Endothelial cell of umbilical vein (primary cell): Measurements from ENCODE around the gene SORCS1. TPM values are rescaled to one million over a fixed set of nuclear protein-coding genes. Genes with fewer than 3 reads are reported as not detected.

Experiments used
- BruUV-seq: library from RNA; stranded (reverse); fragments of 400-500 nt; replicated peaks from 2 replicates; lab custom pipeline; 2021; lab: Mats Ljungman, UMichigan
- CTCF ChIA-PET: fragments of 300-600, 350-600 bp; sonication (Branson Sonifier 250); formaldehyde crosslinking; loops from one replicate; lab custom pipeline; 2021; ENCODE audit warnings: antibody characterized with exemption, inconsistent platforms; lab: Charles Lee
- POLR2A ChIA-PET: fragments of 300-600, 350-600 bp; sonication (Branson Sonifier 250); formaldehyde crosslinking; loops from one replicate; lab custom pipeline; 2021; ENCODE audit warnings: antibody characterized with exemption, inconsistent platforms; lab: Charles Lee
- DNase-seq: peaks from one replicate; pipeline ENCODE4 v3.0.0-alpha.2; 2011; ENCODE audit warnings: low read depth, low spot score
- FAIRE-seq: peaks from 2 replicates; lab custom pipeline; 2011; peaks lifted over from hg19 to GRCh38; lab: Jason Lieb, UNC
- H2AFZ ChIP-seq: 2 replicates; pipeline ENCODE4 v1.6.0; 2012; ENCODE audit warnings: low read depth, low read length, control low read depth, inconsistent platforms
- H3K27ac ChIP-seq: 2 replicates; pipeline ENCODE4 v1.5.1; 2011; ENCODE audit warnings: low read depth, mild to moderate bottlenecking, control low read depth, low read length, moderate library complexity; ENCODE audit not compliant: insufficient read depth
- H3K27me3 ChIP-seq, 2 experiments: 2 replicates each; pipeline versions ENCODE4 v1.6.0 to v1.6.1; 2011; ENCODE audit warnings: low read length in 2 of 2, mixed read lengths in 1 of 2; ENCODE audit not compliant: control insufficient read depth in 2 of 2, insufficient read depth in 2 of 2
- H3K36me3 ChIP-seq, 2 experiments: 2 replicates in 1 of 2; 3 replicates in 1 of 2; pipeline ENCODE4 v1.5.1; 2011; ENCODE audit warnings: low read length in 2 of 2, mild to moderate bottlenecking in 1 of 2, moderate library complexity in 1 of 2; ENCODE audit not compliant: control insufficient read depth in 2 of 2, insufficient read depth in 2 of 2; ENCODE audit errors: extremely low read depth in 1 of 2
- H3K4me1 ChIP-seq: 3 replicates; pipeline ENCODE4 v1.5.1; 2011; ENCODE audit warnings: mild to moderate bottlenecking, low read length; ENCODE audit not compliant: control insufficient read depth, insufficient read depth; ENCODE audit errors: extremely low read depth
- H3K4me2 ChIP-seq: 2 replicates; pipeline ENCODE4 v1.6.1; 2011; ENCODE audit warnings: low read length, control low read depth, mixed read lengths; ENCODE audit not compliant: insufficient read depth
- H3K4me3 ChIP-seq, 3 experiments: fragments of 200-600 bp in 1 of 3; sonication (generic), shearing (Covaris generic) in 1 of 3; replicated peaks in 1 of 3; 2 replicates each; pipeline ENCODE4 v1.5.1; 2011 to 2016; ENCODE audit warnings: control low read depth in 3 of 3, low read length in 3 of 3, mild to moderate bottlenecking in 2 of 3, inconsistent platforms in 1 of 3, low read depth in 1 of 3, moderate library complexity in 1 of 3; ENCODE audit not compliant: insufficient read depth in 1 of 3
- H3K79me2 ChIP-seq: 2 replicates; pipeline ENCODE4 v1.6.0; 2012; ENCODE audit warnings: low read length, inconsistent platforms; ENCODE audit not compliant: control insufficient read depth, insufficient read depth
- H3K9ac ChIP-seq: replicated peaks from 2 replicates; pipeline ENCODE3; 2011; ENCODE audit warnings: low read length, control low read depth; ENCODE audit not compliant: insufficient read depth; ENCODE audit errors: extremely low read depth
- H3K9me1 ChIP-seq: replicated peaks from 3 replicates; pipeline ENCODE4 v1.6.0; 2011; ENCODE audit warnings: mild to moderate bottlenecking, low read length; ENCODE audit not compliant: control insufficient read depth, insufficient read depth; ENCODE audit errors: extremely low read depth
- H3K9me3 ChIP-seq: replicated peaks from 2 replicates; pipeline ENCODE4 v1.5.1; 2012; ENCODE audit warnings: low read length, inconsistent platforms; ENCODE audit not compliant: control insufficient read depth, insufficient read depth
- H4K20me1 ChIP-seq: replicated peaks from 2 replicates; pipeline ENCODE3; 2011; ENCODE audit warnings: mild to moderate bottlenecking, low read length; ENCODE audit not compliant: control insufficient read depth, insufficient read depth; ENCODE audit errors: extremely low read depth
- CTCF ChIP-seq, 2 donors: IDR thresholded peaks; 1 replicate in 1 of 2; 2 replicates in 1 of 2; pipeline ENCODE4 v1.5.1; 2011; ENCODE audit warnings: low read length in 2 of 2, mild to moderate bottlenecking in 2 of 2, moderate library complexity in 2 of 2, control low read depth in 1 of 2, inconsistent platforms in 1 of 2, low read depth in 1 of 2; ENCODE audit not compliant: insufficient read depth in 1 of 2; ENCODE audit errors: extremely low read depth in 1 of 2
- EZH2 ChIP-seq: IDR thresholded peaks from 2 replicates; pipeline ENCODE4 v1.6.1; 2012; ENCODE audit warnings: borderline replicate concordance, low read depth, mild to moderate bottlenecking, moderate library complexity, low read length, inconsistent platforms; ENCODE audit not compliant: severe bottlenecking
- FOS ChIP-seq: IDR thresholded peaks from 2 replicates; pipeline ENCODE4 v1.6.1; 2011; ENCODE audit warnings: mild to moderate bottlenecking, low read length, moderate library complexity, borderline replicate concordance; ENCODE audit not compliant: insufficient read depth
- GATA2 ChIP-seq: IDR thresholded peaks from 2 replicates; pipeline ENCODE4 v1.7.0; 2011; ENCODE audit warnings: low read depth, mild to moderate bottlenecking, moderate library complexity, mixed read lengths, low read length; ENCODE audit not compliant: insufficient read length, insufficient read depth
- JUN ChIP-seq: IDR thresholded peaks from 2 replicates; pipeline ENCODE4 v1.6.1; 2011; ENCODE audit warnings: borderline replicate concordance, low read depth; ENCODE audit not compliant: insufficient read length, insufficient read depth
- MAX ChIP-seq: IDR thresholded peaks from 2 replicates; pipeline ENCODE4 v1.6.1; 2011; ENCODE audit not compliant: insufficient read depth, insufficient read length
- MYC ChIP-seq: IDR thresholded peaks from one replicate; pipeline ENCODE4 v1.6.1; 2011; ENCODE audit warnings: mild to moderate bottlenecking, low read depth, low read length
- POLR2A ChIP-seq: IDR thresholded peaks from 2 replicates; pipeline ENCODE4 v1.6.1; 2012; ENCODE audit warnings: low read depth, mild to moderate bottlenecking, control low read depth, low read length
- POLR2AphosphoS5 ChIP-seq: IDR thresholded peaks from 2 replicates; pipeline ENCODE4 v1.6.1; 2012; ENCODE audit warnings: low read depth, mild to moderate bottlenecking, control low read depth, low read length, moderate library complexity; ENCODE audit not compliant: insufficient read depth
- dilution Hi-C: fragments of 300-500 bp; cut with MboI; formaldehyde crosslinking; loops from one replicate; pipeline ENCODE4 v1.15.0; 2019; ENCODE audit warnings: low sequenced_read_pairs; ENCODE audit not compliant: extremely low pct_ligation_motif_present
- intact Hi-C: fragments of 100-400 bp; cut with micrococcal nuclease; formaldehyde crosslinking; loops from one replicate; pipeline ENCODE4 v1.10.0; 2022
- polyA plus RNA-seq, 4 experiments: library from polyadenylated mRNA; depleted of rRNA in 3 of 4; stranded (reverse) in 3 of 4; unstranded in 1 of 4; fragments of >200 nt; gene quantifications; 2 replicates each; pipeline versions ENCODE4 v1.2.1 to v1.2.3, GENCODE V29; 2011 to 2012; ENCODE audit warnings: missing spikeins in 1 of 4
- total RNA-seq: library from RNA; stranded (reverse); gene quantifications from 2 replicates; pipeline ENCODE4 v1.2.3, GENCODE V29; 2021

The SORCS1 gene
- total and polyA plus RNA-seq, 2 donors (not counting 3 experiments of a cell fraction or from before 2014, with no cell fraction given), result not detected

DNA sequence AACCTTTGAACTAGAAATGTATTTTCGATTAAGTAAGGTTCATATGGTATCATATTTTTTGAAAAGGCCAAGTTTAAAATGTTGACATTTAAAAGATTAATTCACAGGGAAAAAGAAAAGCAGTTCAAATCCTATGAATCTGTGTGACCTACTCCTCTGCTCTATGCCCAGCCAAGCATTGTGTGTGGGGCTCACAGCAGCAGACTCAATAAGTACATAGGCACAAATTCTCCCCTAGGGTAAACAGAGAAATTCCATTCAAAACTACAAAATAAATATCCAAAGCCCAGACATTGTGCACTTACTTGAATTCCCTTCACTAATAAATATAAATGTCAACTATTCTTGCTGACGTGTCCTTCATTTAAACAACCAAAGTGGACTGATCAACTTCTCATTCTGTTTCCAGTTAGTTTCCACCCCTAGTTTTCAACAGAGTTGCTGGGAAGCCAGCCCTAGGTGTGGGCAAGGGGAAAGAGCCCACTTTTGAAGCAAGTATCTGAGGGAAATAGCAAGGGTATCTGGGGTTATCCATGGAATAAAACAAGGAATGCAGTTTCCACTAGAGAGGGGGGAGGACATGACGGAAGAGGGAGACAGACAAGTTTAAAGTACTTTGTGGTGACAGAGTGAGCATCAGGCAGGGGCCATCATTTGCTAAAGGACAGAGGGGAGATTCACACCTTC is 533.3 kb downstream of the SORCS1 start:
- no peaks in the 10 kb centered on the region for H3K27me3 ChIP-seq
- POLR2A ChIA-PET, result no interaction called here
- TF ChIP-seq EZH2 (no peak), JUN (no peak), CTCF (IDR thresholded peaks at IDR 0.05; ENCODE audit: extremely low read depth in 1 of 2, insufficient read depth in 1 of 2, low read depth in 1 of 2, low read length in 2 of 2) (no peak), POLR2A (no peak), MYC (no peak), FOS (no peak), POLR2AphosphoS5 (no peak), MAX (no peak), GATA2 (no peak)
- no peak for DNase-seq
- H3K36me3 ChIP-seq, result no peaks in the 10 kb centered on the region
- no peak overlapping the region for H3K4me2 ChIP-seq
- H3K27ac ChIP-seq, result no peak overlapping the region
- CTCF ChIA-PET, result no interaction called here
- H3K9me3 ChIP-seq, result peaks cover 3% of the 10 kb centered on the region
- intact Hi-C loops (no loop called here), dilution Hi-C loops (no loop called here)
- H3K79me2 ChIP-seq, result no peaks in the 10 kb centered on the region
- no peak for FAIRE-seq
- no peaks in the 10 kb centered on the region for H3K4me1 ChIP-seq
- BruUV-seq, result no TSS peak
- no peak overlapping the region for H3K9ac ChIP-seq
- H3K4me3 ChIP-seq, result no peak overlapping the region
- no peak overlapping the region for H2AFZ ChIP-seq
- H4K20me1 ChIP-seq, result no peaks in the 10 kb centered on the region
- no peaks in the 10 kb centered on the region for H3K9me1 ChIP-seq
